ENCODE measurements around the gene IFNGR1. TPM values are rescaled to one million over a fixed set of nuclear protein-coding genes. Genes with fewer than 3 reads are reported as not detected.

IFNGR1 gene
- total RNA-seq, 1 donor from 2014 or later, result 25.4 TPM

DNA sequence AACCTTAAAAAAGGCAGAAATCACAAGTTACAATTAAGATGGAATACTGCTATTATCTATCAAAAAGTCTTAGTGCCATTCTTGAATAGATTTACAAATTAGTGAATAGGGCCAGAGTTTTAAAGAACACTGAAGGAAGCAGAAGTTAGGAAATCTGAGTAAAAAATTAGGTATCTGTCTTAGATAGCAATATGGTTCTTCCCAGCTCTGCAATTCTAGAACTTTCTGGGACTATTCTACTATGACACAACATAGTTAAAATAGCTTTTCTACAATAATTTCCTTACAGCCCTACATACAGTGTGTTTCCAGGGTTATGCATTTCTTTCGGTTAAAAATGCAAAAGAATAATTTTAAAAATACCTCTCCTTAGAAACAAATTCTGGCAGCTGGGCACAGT lies 18.2 kb downstream of the IFNGR1 start:
- Mint-ChIP-seq H3K4me3 (no peak overlapping the region), H3K9me3 (no peaks in the 10 kb centered on the region), H3K36me3 (peaks cover 39% of the 10 kb centered on the region), H3K27ac (no peak overlapping the region), H3K4me1 (peaks cover 1% of the 10 kb centered on the region), H3K27me3 (ENCODE audit: low read depth) (no peaks in the 10 kb centered on the region)
- TF ChIP-seq, protein P1, sequence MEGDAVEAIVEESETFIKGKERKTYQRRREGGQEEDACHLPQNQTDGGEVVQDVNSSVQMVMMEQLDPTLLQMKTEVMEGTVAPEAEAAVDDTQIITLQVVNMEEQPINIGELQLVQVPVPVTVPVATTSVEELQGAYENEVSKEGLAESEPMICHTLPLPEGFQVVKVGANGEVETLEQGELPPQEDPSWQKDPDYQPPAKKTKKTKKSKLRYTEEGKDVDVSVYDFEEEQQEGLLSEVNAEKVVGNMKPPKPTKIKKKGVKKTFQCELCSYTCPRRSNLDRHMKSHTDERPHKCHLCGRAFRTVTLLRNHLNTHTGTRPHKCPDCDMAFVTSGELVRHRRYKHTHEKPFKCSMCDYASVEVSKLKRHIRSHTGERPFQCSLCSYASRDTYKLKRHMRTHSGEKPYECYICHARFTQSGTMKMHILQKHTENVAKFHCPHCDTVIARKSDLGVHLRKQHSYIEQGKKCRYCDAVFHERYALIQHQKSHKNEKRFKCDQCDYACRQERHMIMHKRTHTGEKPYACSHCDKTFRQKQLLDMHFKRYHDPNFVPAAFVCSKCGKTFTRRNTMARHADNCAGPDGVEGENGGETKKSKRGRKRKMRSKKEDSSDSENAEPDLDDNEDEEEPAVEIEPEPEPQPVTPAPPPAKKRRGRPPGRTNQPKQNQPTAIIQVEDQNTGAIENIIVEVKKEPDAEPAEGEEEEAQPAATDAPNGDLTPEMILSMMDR (IDR thresholded peaks at IDR 0.05; ENCODE audit: unreplicated experiment), result no peak
- no peak for DNase-seq (ENCODE audit: low spot score in 2 of 2, unreplicated experiment in 2 of 2)

DNA sequence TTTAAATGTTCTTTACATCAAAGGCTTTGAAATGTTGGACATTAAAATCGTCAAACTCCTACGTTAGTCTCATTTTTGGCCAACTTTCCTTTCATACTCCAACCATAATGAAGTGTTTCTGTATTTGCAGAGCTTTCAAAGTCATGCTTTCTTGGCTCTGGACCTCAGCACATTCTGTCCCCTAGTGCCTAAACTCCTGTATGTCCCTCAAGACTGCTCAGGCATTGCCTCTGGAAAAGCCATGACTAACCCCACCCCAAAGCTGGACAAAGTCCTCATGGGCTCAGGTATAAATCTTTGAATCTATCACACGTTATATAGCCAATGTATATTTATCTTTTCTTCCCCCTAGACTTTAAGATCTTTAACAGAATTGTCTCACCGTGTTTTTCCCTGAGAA lies 18.9 kb downstream of the IFNGR1 start:
- TF ChIP-seq, protein P1 (IDR thresholded peaks at IDR 0.05; ENCODE audit: unreplicated experiment), result no peak
- peaks cover 36% of the 10 kb centered on the region for H3K36me3 Mint-ChIP-seq
- DNase-seq (ENCODE audit: low spot score in 2 of 2, unreplicated experiment in 2 of 2), result no peak
- peaks cover 2% of the 10 kb centered on the region for H3K4me1 Mint-ChIP-seq
- no peak overlapping the region for H3K27ac Mint-ChIP-seq
- H3K4me3 Mint-ChIP-seq, result no peak overlapping the region
- no peaks in the 10 kb centered on the region for H3K9me3 Mint-ChIP-seq
- no peaks in the 10 kb centered on the region for H3K27me3 Mint-ChIP-seq (ENCODE audit: low read depth)

DNA sequence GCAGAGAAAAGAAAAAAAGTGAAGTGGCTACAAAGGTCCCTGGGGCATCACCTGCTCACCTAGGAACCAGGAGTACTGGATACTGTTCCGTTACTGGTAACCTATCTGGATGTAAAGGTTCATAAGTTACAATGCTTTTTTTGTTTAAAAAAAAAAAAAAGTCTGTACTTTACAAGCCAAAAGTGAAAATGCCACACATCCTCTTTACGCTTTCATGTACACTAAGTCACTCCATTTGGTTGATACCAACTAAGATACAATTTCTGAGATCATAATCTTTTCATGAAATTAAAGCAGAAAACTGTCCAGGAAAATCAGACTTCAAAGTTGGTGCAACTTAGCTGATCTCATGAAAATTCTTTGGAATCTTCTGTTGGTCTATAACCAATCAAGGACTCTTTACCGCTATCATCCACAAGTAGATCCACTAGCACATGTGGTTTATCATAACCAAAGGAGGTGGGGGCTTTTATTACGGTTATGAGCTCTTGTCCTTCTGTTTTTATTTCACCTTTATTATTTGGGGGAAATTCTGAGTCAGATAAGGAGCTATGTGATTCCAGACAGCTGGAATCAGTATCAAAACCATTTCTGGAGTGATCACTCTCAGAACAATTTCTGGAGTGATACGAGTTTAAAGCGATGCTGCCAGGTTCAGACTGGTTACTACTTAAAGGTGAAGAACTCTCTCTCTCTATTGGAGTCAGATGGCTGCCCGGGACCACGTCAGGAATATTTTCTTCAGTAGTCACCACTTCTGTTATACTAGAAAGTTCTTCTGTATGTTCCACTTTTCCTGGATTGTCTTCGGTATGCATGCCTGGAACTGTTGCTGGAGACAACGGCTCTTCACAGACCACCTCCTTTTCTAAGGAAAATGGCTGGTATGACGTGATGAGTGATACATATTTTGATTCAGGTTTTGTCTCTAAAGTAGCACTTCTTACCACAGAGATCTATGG lies 21.2 kb downstream of the IFNGR1 start:
- H3K4me3 Mint-ChIP-seq, result no peak overlapping the region
- TF ChIP-seq, protein P1 (IDR thresholded peaks at IDR 0.05; ENCODE audit: unreplicated experiment), result no peak
- DNase-seq (ENCODE audit: low spot score in 2 of 2, unreplicated experiment in 2 of 2), result no peak
- peaks cover 2% of the 10 kb centered on the region for H3K4me1 Mint-ChIP-seq
- H3K27ac Mint-ChIP-seq, result no peak overlapping the region
- no peaks in the 10 kb centered on the region for H3K9me3 Mint-ChIP-seq
- no peaks in the 10 kb centered on the region for H3K27me3 Mint-ChIP-seq (ENCODE audit: low read depth)
- H3K36me3 Mint-ChIP-seq, result peaks cover 20% of the 10 kb centered on the region

DNA sequence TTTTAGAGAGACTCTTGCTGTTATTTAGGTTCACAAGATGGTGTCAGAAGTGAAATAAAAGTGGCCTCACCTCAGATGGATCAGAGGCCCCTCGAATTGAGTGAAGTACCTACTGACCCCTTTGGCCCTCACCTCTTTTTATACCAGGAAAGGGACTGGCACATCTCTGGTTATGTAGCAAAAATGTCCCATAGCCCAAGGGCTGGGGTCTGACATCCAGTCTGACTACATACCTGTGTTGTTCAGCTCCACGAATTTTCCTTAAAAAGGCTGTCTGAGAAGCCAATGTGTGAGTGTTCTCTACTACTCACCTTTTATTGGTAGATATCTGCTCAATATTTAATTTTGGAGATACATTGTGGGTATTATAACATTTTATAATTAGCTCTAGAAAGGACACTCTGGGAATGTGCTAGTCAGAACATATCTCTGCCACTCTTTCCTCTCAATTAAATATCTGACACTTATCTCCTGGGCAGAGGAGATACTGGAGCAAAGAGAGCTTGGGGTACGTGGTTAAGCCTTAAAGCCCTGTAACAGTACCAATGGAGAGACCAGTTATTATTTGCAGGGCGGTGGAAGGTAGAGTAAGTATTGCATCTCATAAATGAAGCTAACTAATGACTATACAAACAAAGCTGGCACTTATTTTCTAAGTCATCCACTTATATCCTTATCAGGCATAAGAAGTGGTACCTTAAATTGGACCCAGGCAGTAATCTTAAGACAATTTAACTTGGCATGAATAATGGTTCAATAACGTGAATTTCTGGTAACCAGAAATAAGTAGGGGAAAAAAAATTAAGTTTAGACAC lies 25.7 kb downstream of the IFNGR1 start:
- no peak for DNase-seq (ENCODE audit: low spot score in 2 of 2, unreplicated experiment in 2 of 2)
- H3K27ac Mint-ChIP-seq, result no peak overlapping the region
- peaks cover 27% of the 10 kb centered on the region for H3K9me3 Mint-ChIP-seq
- TF ChIP-seq, protein P1 (IDR thresholded peaks at IDR 0.05; ENCODE audit: unreplicated experiment), result no peak
- H3K27me3 Mint-ChIP-seq (ENCODE audit: low read depth), result no peaks in the 10 kb centered on the region
- no peak overlapping the region for H3K4me3 Mint-ChIP-seq
- peaks cover 2% of the 10 kb centered on the region for H3K4me1 Mint-ChIP-seq
- peaks cover 8% of the 10 kb centered on the region for H3K36me3 Mint-ChIP-seq

DNA sequence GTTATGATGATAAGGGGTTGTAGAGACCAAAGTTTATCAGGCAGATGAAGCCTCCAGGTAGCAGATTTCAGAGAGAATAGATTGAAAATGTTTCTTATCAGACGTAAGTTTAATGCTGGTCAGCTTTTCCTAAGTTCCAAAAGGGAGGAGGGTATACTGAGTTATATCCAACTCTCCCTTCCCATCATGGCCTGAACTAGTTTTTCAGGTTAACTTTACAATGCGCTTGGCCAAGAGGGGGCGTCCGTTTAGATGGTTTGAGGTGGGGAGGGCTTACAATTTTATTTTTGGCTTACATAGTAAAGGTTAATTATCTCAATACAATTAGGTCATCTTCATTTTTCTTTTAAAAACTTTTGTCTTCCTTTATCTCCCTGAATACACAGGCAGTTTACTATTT lies 26.4 kb downstream of the IFNGR1 start:
- TF ChIP-seq, protein P1 (IDR thresholded peaks at IDR 0.05; ENCODE audit: unreplicated experiment), result no peak
- Mint-ChIP-seq H3K9me3 (peaks cover 30% of the 10 kb centered on the region), H3K4me1 (peaks cover 2% of the 10 kb centered on the region), H3K4me3 (no peak overlapping the region), H3K36me3 (peaks cover 3% of the 10 kb centered on the region), H3K27me3 (ENCODE audit: low read depth) (no peaks in the 10 kb centered on the region), H3K27ac (no peak overlapping the region)
- DNase-seq (ENCODE audit: low spot score in 2 of 2, unreplicated experiment in 2 of 2), result no peak

All from mesothelial cell of epicardium (in vitro differentiated cells).